ENCODE measurements around the gene SYCP1. TPM values are rescaled to one million over a fixed set of nuclear protein-coding genes. Genes with fewer than 3 reads are reported as not detected.

The SYCP1 gene
- total and polyA plus RNA-seq, 12 donors, result not detected

DNA sequence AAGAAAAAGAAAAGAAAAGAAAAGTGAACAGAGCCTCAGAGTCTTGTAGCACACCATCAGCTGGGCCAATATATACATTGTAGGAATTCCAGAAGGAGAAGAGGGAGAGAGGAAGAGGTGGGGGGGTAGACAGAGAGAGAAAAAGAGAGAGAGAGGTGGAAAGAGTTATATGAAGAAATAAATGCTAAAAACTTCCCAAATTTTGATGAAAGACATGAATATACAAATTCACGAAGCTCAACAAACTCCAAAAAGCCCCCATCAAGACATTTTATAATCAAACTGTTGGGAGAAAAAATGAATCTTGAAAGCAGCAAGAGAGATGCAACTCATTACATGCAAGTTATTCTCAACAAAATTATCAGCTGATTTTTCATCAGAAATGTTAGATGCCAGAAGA lies 133.4 kb downstream of the SYCP1 start:
- Histone ChIP-seq H3K27me3 (no peaks in the 10 kb centered on the region), H3K4me1 (no peaks in the 10 kb centered on the region), H3K9me3 (peaks cover 0 to 39% (median 17%) of the 10 kb centered on the region in 11 donors), H3K36me3 (no peaks in the 10 kb centered on the region), H3K27ac (no peak overlapping the region), H3K4me3 (no peak overlapping the region)
- DNase-seq (no peak), ATAC-seq (no peak)
- intact Hi-C loops (cut with DNase I), result loop anchor here in 1 of 10 donors (10.0 kb wide), 1 partner anchor 607 kb away; no protein-coding TSS in a partner anchor
- 83 to 85% methylated on average over 1 of the region's 1 CpG for WGBS, 2 donors
- TF ChIP-seq, protein P1, sequence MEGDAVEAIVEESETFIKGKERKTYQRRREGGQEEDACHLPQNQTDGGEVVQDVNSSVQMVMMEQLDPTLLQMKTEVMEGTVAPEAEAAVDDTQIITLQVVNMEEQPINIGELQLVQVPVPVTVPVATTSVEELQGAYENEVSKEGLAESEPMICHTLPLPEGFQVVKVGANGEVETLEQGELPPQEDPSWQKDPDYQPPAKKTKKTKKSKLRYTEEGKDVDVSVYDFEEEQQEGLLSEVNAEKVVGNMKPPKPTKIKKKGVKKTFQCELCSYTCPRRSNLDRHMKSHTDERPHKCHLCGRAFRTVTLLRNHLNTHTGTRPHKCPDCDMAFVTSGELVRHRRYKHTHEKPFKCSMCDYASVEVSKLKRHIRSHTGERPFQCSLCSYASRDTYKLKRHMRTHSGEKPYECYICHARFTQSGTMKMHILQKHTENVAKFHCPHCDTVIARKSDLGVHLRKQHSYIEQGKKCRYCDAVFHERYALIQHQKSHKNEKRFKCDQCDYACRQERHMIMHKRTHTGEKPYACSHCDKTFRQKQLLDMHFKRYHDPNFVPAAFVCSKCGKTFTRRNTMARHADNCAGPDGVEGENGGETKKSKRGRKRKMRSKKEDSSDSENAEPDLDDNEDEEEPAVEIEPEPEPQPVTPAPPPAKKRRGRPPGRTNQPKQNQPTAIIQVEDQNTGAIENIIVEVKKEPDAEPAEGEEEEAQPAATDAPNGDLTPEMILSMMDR (IDR thresholded peaks at IDR 0.05), result no peak

DNA sequence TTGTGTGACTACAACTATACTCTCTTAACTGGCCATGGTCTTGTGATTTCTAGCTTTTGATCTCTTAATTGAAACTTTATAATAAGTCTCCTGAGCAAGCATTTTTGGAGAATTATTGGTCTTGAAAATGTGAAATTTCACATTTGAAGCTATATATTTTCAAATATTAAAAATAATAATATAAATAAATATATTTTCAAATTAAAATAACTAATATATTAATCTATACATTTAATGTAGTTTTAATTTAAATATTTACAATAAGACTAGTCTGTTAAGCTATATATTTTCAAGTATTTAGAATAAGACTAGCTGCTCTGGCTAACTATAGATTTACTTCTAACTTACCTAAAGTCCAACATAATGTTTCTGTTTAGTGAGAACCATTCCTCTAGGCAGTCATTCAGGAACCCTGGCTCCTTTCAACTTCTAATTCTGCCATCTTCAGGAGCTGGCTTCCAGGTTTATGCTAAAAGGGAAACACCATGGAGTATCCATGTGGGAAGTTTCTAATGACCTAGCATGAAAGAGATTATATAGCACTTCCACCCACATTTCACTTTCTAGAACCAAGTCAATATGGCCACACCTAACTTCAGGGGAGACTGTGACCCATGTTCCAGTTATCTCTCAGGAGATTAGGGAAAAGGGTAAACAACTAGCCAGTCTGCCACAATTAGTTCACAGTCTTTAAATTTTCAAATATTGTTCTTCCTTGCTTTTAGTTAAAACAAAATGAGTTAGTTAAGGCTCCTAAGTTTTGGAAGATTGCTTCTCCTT lies 143.0 kb downstream of the SYCP1 start:
- TF ChIP-seq, protein P1 (IDR thresholded peaks at IDR 0.05), result no peak
- DNase-seq, result no peak
- H3K9me3 ChIP-seq, result no peaks in the 10 kb centered on the region
- no peaks in the 10 kb centered on the region for H3K4me1 ChIP-seq
- no peak overlapping the region for H3K4me3 ChIP-seq
- H3K27ac ChIP-seq, result no peak overlapping the region
- no peaks in the 10 kb centered on the region for H3K36me3 ChIP-seq
- intact Hi-C loops (cut with DNase I), result no loop called here
- H3K27me3 ChIP-seq, result peaks cover 0 to 7% (median 0%) of the 10 kb centered on the region in 7 donors
- no peak for ATAC-seq

DNA sequence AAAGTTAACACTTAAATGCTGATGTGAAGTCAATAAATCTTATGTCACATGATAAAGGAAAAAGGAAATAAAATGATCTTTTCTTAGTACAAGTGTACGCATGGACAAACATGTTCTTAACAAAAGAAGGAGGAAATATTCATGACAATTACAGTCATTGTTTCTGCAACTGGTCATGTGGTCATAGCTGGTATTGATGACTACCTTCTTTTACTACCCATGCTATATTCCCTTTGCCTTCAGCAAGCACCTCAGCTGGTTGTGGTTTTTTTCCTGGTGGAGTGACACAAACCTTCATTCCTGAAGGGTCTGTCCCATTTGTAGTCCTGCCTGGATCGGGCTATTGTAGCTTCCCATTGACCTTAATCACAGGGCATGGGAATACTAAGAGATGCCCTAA lies 151.5 kb downstream of the SYCP1 start:
- 83 to 85% methylated on average over 2 of the region's 2 CpGs for WGBS, 2 donors

DNA sequence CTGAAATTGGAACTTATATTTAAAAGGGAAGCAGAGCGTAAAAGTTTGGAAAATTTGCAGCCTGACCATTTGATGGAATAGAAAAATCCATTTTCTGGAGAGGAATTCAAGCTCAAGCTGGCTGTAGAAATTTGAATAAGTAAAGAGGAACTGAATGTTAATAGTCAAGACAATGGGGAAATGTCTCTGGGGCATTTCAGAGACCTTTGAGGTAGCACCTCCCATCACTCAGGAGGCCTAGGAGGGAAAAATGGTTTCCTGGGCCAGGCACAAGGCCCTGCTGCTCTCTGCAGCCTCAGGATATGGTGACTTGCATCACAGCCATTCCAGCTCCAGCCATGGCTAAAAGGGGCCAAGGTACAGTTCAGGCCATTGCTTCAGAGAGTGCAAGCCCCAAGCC lies 157.3 kb downstream of the SYCP1 start:
- TF ChIP-seq, protein P1 (IDR thresholded peaks at IDR 0.05), result no peak
- intact Hi-C loops (cut with DNase I), result no loop called here
- Histone ChIP-seq H3K4me3 (no peak overlapping the region), H3K27me3 (no peaks in the 10 kb centered on the region), H3K4me1 (no peaks in the 10 kb centered on the region), H3K9me3 (no peaks in the 10 kb centered on the region), H3K27ac (no peak overlapping the region), H3K36me3 (no peaks in the 10 kb centered on the region)
- DNase-seq (no peak), ATAC-seq (no peak)
- 90 to 93% methylated on average over 1 of the region's 1 CpG for WGBS, 2 donors

More for the DNA sequence above, 151.5 kb downstream of the SYCP1 start:
- H3K36me3 ChIP-seq, result no peaks in the 10 kb centered on the region
- ATAC-seq (no peak), DNase-seq (no peak)
- intact Hi-C loops (cut with DNase I), result no loop called here
- no peak overlapping the region for H3K27ac ChIP-seq
- H3K9me3 ChIP-seq, result no peaks in the 10 kb centered on the region
- no peak overlapping the region for H3K4me3 ChIP-seq
- TF ChIP-seq, protein P1 (IDR thresholded peaks at IDR 0.05), result no peak
- H3K27me3 ChIP-seq, result peaks cover 0 to 7% (median 0%) of the 10 kb centered on the region in 7 donors
- no peaks in the 10 kb centered on the region for H3K4me1 ChIP-seq
